OCI-LY1 (cell line): ENCODE data around the gene ATP8A1.

ENCODE experiments used
- H2AFZ ChIP-seq: fragments of 200-600 bp; sonication (generic), shearing (Covaris generic); 2 replicates; pipeline ENCODE4 v1.6.0; 2014; ENCODE audit warnings: antibody characterized with exemption, mild to moderate bottlenecking, low read length
- H3F3A ChIP-seq: fragments of 200-600 bp; sonication (generic), shearing (Covaris generic); 2 replicates; pipeline ENCODE4 v1.6.0; 2014; ENCODE audit warnings: mild to moderate bottlenecking, antibody characterized with exemption, low read length, moderate library complexity; ENCODE audit not compliant: insufficient read depth
- H3K27ac ChIP-seq: fragments of 200-600 bp; sonication (generic); 2 replicates; pipeline ENCODE4 v1.5.1; 2014; ENCODE audit warnings: low read length, mixed run types, mild to moderate bottlenecking, low read depth; ENCODE audit not compliant: poor library complexity, severe bottlenecking
- H3K27me3 ChIP-seq: fragments of 200-600 bp; sonication (generic); 2 replicates; pipeline ENCODE4 v1.6.0; 2014; ENCODE audit warnings: antibody characterized with exemption, mild to moderate bottlenecking, low read length, moderate library complexity; ENCODE audit not compliant: insufficient read depth
- H3K36me3 ChIP-seq: fragments of 200-600 bp; sonication (generic); 2 replicates; pipeline ENCODE4 v1.6.1; 2014; ENCODE audit warnings: mild to moderate bottlenecking, antibody characterized with exemption, low read length, moderate library complexity, mixed read lengths; ENCODE audit not compliant: insufficient read depth
- H3K4me1 ChIP-seq: fragments of 200-600 bp; sonication (generic); 2 replicates; pipeline ENCODE4 v1.5.1; 2014; ENCODE audit warnings: mild to moderate bottlenecking, low read length, moderate library complexity; ENCODE audit not compliant: insufficient read depth, severe bottlenecking
- H3K4me2 ChIP-seq: fragments of 200-600 bp; sonication (generic), shearing (Covaris generic); 2 replicates; pipeline ENCODE4 v1.6.1; 2014; ENCODE audit warnings: low read length
- H3K4me3 ChIP-seq: fragments of 200-600 bp; sonication (generic); 2 replicates; pipeline ENCODE4 v1.5.1; 2014; ENCODE audit warnings: low read length, low read depth, mild to moderate bottlenecking, mixed read lengths; ENCODE audit not compliant: poor library complexity, severe bottlenecking
- H3K79me2 ChIP-seq: fragments of 200-600 bp; shearing (Covaris generic); 2 replicates; pipeline ENCODE4 v1.6.1; 2016; ENCODE audit warnings: mixed run types, low read length, mixed read lengths; ENCODE audit not compliant: insufficient read depth
- H3K9ac ChIP-seq: fragments of 200-600 bp; sonication (generic), shearing (Covaris generic); 2 replicates; pipeline ENCODE4 v1.6.1; 2014; ENCODE audit warnings: mild to moderate bottlenecking, low read length, mixed read lengths
- H3K9me2 ChIP-seq: fragments of 200-600 bp; sonication (generic), shearing (Covaris generic); 2 replicates; pipeline ENCODE4 v1.6.1; 2014; ENCODE audit warnings: low read depth, mild to moderate bottlenecking, low read length, mixed read lengths
- H3K9me3 ChIP-seq: fragments of 200-600 bp; shearing (Covaris generic); 2 replicates; pipeline ENCODE4 v1.6.1; 2014; ENCODE audit warnings: low read length, mixed read lengths
- H4K20me1 ChIP-seq: fragments of 200-600 bp; sonication (generic), shearing (Covaris generic); 2 replicates; pipeline ENCODE4 v1.6.0; 2016; ENCODE audit warnings: mild to moderate bottlenecking, low read length; ENCODE audit not compliant: insufficient read depth
- EZH2 ChIP-seq: fragments of 200-600 bp; sonication (generic), shearing (Covaris generic); IDR thresholded peaks from 2 replicates; pipeline ENCODE4 v1.8.0; 2017; ENCODE audit warnings: borderline replicate concordance, mixed run types, mild to moderate bottlenecking, antibody characterized with exemption, low read length, moderate library complexity, mixed read lengths
- TF ChIP-seq, protein P1 (sequence below): fragments of 200-600 bp; sonication (generic), shearing (Covaris generic); IDR thresholded peaks from 2 replicates; pipeline ENCODE4 v1.5.1; 2017; ENCODE audit warnings: mild to moderate bottlenecking, antibody characterized with exemption, low read length, moderate library complexity, mixed read lengths

Gene ATP8A1

GRCh38 chr4:42549896-42550295 lies 107.0 kb downstream of the ATP8A1 start:
- Histone ChIP-seq H3K4me1 (no peaks in the 10 kb centered on the region), H3K4me2 (no peak overlapping the region), H4K20me1 (no peaks in the 10 kb centered on the region), H2AFZ (no peak overlapping the region), H3K27ac (no peak overlapping the region), H3K79me2 (no peaks in the 10 kb centered on the region), H3K4me3 (no peak overlapping the region), H3K36me3 (0 out of 2 replicates have a peak, but pooled peaks cover 5% of the 10 kb centered on the region), H3K9me2 (no peaks in the 10 kb centered on the region), H3F3A (no peaks in the 10 kb centered on the region), H3K27me3 (no peaks in the 10 kb centered on the region), H3K9ac (no peak overlapping the region), H3K9me3 (no peaks in the 10 kb centered on the region)
- TF ChIP-seq, protein P1, sequence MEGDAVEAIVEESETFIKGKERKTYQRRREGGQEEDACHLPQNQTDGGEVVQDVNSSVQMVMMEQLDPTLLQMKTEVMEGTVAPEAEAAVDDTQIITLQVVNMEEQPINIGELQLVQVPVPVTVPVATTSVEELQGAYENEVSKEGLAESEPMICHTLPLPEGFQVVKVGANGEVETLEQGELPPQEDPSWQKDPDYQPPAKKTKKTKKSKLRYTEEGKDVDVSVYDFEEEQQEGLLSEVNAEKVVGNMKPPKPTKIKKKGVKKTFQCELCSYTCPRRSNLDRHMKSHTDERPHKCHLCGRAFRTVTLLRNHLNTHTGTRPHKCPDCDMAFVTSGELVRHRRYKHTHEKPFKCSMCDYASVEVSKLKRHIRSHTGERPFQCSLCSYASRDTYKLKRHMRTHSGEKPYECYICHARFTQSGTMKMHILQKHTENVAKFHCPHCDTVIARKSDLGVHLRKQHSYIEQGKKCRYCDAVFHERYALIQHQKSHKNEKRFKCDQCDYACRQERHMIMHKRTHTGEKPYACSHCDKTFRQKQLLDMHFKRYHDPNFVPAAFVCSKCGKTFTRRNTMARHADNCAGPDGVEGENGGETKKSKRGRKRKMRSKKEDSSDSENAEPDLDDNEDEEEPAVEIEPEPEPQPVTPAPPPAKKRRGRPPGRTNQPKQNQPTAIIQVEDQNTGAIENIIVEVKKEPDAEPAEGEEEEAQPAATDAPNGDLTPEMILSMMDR: no peak
- TF ChIP-seq EZH2: no peak

DNA sequence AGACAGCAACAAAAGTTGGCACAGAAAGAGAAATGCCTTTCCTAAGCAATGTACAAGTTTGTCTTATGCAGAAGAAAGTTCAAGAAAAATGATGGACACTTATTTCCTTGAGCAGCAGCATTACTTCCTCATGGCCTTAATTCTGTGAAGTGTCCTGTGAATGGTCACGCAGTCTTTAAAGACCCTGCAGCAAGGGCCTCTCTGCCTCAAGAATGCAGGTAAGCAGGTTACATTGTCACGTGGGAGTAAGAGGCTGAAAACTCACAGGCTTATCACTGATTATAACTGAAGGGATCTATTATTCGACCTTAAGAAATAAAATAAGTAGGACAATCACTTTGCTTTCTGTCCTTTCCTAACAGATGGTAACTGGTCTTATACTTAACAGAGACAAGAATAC lies 109.1 kb downstream of the ATP8A1 start:
- Histone ChIP-seq H4K20me1 (no peaks in the 10 kb centered on the region), H3K79me2 (no peaks in the 10 kb centered on the region), H3K27me3 (no peaks in the 10 kb centered on the region), H3K9me3 (no peaks in the 10 kb centered on the region), H3K27ac (no peak overlapping the region), H3K4me2 (no peak overlapping the region), H3K4me1 (no peaks in the 10 kb centered on the region), H3K9ac (no peak overlapping the region), H3F3A (no peaks in the 10 kb centered on the region), H3K4me3 (no peak overlapping the region), H3K9me2 (no peaks in the 10 kb centered on the region), H2AFZ (no peak overlapping the region), H3K36me3 (peaks cover 10% of the 10 kb centered on the region; the same call in 1 of the 2 replicates)
- TF ChIP-seq, protein P1: no peak
- TF ChIP-seq EZH2: no peak

- Histone ChIP-seq H3K4me1 (no peaks in the 10 kb centered on the region), H3K9me2 (no peaks in the 10 kb centered on the region), H3K27me3 (no peaks in the 10 kb centered on the region), H2AFZ (no peak overlapping the region), H3K27ac (no peak overlapping the region), H3K9ac (no peak overlapping the region), H3K36me3 (peaks cover 8% of the 10 kb centered on the region; the same call in 1 of the 2 replicates), H4K20me1 (no peaks in the 10 kb centered on the region), H3K4me2 (no peak overlapping the region), H3K9me3 (no peaks in the 10 kb centered on the region), H3K4me3 (no peak overlapping the region), H3F3A (no peaks in the 10 kb centered on the region), H3K79me2 (no peaks in the 10 kb centered on the region)
- TF ChIP-seq, protein P1: no peak
- no peak for TF ChIP-seq EZH2
Measured at GRCh38 chr4:42543762-42544161, 113.1 kb downstream of the ATP8A1 start.
